Esophagus muscularis mucosa (tissue), 4 donors: ENCODE measurements around the gene CITED4. TPM values are rescaled to one million over a fixed set of nuclear protein-coding genes. Genes with fewer than 3 reads are reported as not detected.

ENCODE experiments used
- DNase-seq: peaks from one replicate; pipeline ENCODE4 v3.0.0-alpha.2; 2017; ENCODE audit errors: extremely low spot score
- H3K27ac ChIP-seq, 4 donors: fragments of 200-600 bp; sonication (generic); replicated peaks in 1 of 4; 1 replicate in 3 of 4; 2 replicates in 1 of 4; pipeline ENCODE4 v1.5.1; 2016 to 2019; ENCODE audit warnings: mild to moderate bottlenecking in 1 of 4
- H3K27me3 ChIP-seq, 4 donors: fragments of 200-600 bp; sonication (generic); one replicate each; pipeline versions ENCODE4 v1.5.1 to v1.6.0; 2016 to 2019
- H3K36me3 ChIP-seq, 4 donors: fragments of 200-600 bp; sonication (generic); one replicate each; pipeline ENCODE4 v1.5.1; 2016 to 2019
- H3K4me1 ChIP-seq, 4 donors: fragments of 200-600 bp; sonication (generic); one replicate each; pipeline ENCODE4 v1.5.1; 2016 to 2019
- H3K4me3 ChIP-seq, 4 donors: fragments of 200-600 bp; sonication (generic); 1 replicate in 2 of 4; 2 replicates in 2 of 4; pipeline ENCODE4 v1.5.1; 2016 to 2019; ENCODE audit warnings: mild to moderate bottlenecking in 4 of 4, moderate library complexity in 1 of 4
- H3K9me3 ChIP-seq, 4 donors: fragments of 200-600 bp; sonication (generic); 1 replicate in 3 of 4; 2 replicates in 1 of 4; pipeline ENCODE4 v1.5.1; 2016 to 2019
- EP300 ChIP-seq: sonication (generic); formaldehyde crosslinking; IDR thresholded peaks from one replicate; pipeline ENCODE4 v1.6.1; 2017; ENCODE audit warnings: antibody characterized with exemption
- POLR2A ChIP-seq: fragments of 450-650 bp; IDR thresholded peaks from one replicate; pipeline ENCODE4 v1.6.1; 2017; ENCODE audit warnings: antibody characterized with exemption, moderate library complexity, mild to moderate bottlenecking, low read depth
- POLR2AphosphoS5 ChIP-seq, 2 donors: sonication (generic); formaldehyde crosslinking; IDR thresholded peaks; one replicate each; pipeline ENCODE4 v1.6.1; 2017; ENCODE audit warnings: antibody characterized with exemption in 2 of 2
- WGBS: methylation state at CpG from one replicate; pipeline ENCODE4 v1.1.5; 2018; 5-methylcytosine and 5-hydroxymethylcytosine counted together
- intact Hi-C: fragments of 100-400 bp; cut with DNase I; formaldehyde crosslinking; loops from one replicate; pipeline ENCODE4 v1.15.1; 2023
- total RNA-seq, 4 donors: library from RNA; depleted of rRNA; stranded (reverse); fragments of >200 nt; gene quantifications; one replicate each; pipeline versions ENCODE4 v1.1.0 to v1.2.1, GENCODE V29; 2016
- TF ChIP-seq, protein P1 (sequence below), 3 experiments: fragments of 200-600 bp in 2 of 3; fragments of 450-650 bp in 1 of 3; sonication (generic) in 2 of 3; IDR thresholded peaks; one replicate each; pipeline ENCODE4 v1.5.1; 2017 to 2019; ENCODE audit warnings: antibody characterized with exemption in 3 of 3, mild to moderate bottlenecking in 2 of 3, moderate library complexity in 1 of 3

Gene CITED4
- total RNA-seq, 4 donors from 2014 or later = 10.1 to 37.8 (median 18.5) TPM

DNA sequence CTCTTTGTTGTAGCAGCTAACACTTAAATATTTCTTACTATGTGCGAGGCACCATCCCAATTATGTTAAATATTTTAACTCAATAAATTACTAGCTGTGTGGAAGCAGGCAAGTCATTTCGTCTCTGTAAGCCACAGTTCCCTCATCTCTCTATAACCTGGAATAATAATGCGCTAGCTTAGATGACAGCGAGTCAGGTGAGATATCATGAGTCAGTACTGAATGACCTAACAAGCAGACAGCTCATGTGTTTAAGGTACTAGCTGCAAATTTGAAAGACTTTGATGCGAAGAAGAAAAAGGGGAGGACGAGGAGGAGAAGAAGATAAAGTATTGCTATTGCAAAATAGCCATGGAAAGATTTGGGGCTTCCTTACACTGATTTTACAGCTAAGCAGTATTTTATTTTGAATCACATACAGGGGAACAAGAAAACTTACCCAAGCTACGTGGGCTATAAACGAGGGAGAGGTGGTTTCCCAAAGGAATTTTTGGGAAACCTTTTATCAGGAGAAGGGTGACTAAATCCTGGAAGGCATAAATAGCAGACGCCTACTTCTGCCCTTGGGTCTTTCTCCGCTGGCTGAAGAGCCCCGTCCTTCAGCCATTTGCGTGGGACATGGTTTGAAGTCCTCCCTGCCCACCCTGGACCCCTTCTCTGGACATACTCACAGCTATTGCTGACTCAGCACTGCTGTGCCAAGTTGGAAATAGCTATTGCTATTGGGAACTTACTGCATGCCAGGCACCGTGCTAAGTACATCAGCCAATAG, 8.9 kb downstream of the CITED4 start:
- no peak overlapping the region for H3K4me3 ChIP-seq
- no peaks in the 10 kb centered on the region for H3K9me3 ChIP-seq
- intact Hi-C loops = no loop called here
- TF ChIP-seq EP300 (no peak), POLR2AphosphoS5 (IDR thresholded peaks at IDR 0.05) (no peak), POLR2A (no peak)
- TF ChIP-seq, protein P1, sequence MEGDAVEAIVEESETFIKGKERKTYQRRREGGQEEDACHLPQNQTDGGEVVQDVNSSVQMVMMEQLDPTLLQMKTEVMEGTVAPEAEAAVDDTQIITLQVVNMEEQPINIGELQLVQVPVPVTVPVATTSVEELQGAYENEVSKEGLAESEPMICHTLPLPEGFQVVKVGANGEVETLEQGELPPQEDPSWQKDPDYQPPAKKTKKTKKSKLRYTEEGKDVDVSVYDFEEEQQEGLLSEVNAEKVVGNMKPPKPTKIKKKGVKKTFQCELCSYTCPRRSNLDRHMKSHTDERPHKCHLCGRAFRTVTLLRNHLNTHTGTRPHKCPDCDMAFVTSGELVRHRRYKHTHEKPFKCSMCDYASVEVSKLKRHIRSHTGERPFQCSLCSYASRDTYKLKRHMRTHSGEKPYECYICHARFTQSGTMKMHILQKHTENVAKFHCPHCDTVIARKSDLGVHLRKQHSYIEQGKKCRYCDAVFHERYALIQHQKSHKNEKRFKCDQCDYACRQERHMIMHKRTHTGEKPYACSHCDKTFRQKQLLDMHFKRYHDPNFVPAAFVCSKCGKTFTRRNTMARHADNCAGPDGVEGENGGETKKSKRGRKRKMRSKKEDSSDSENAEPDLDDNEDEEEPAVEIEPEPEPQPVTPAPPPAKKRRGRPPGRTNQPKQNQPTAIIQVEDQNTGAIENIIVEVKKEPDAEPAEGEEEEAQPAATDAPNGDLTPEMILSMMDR (IDR thresholded peaks at IDR 0.05) = no peak
- H3K27me3 ChIP-seq = no peaks in the 10 kb centered on the region
- peaks cover 0 to 8% (median 3%) of the 10 kb centered on the region in 4 donors for H3K4me1 ChIP-seq
- WGBS = 84% methylated on average over 11 of the region's 13 CpGs
- H3K36me3 ChIP-seq = no peaks in the 10 kb centered on the region
- H3K27ac ChIP-seq = no peak overlapping the region
- DNase-seq = no peak

DNA sequence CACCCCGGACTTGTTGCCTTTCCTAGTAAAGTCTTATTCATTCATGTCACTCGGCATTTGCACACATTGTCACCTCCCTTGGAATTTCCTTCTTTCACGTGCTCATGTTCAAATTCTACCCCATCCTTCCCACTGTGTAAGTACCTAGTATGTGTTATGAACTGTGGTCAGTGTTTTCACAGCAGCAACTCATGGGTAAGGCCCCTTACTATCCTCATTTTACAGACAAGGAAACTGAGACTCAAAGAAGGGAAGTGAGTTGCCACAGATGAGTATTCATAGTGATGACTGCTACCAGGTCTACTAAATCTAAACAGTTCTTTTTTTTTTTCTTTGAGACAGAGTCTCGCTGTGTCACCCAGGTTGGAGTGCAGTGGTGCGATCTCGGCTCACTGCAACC, 10.5 kb downstream of the CITED4 start:
- DNase-seq = no peak

DNA sequence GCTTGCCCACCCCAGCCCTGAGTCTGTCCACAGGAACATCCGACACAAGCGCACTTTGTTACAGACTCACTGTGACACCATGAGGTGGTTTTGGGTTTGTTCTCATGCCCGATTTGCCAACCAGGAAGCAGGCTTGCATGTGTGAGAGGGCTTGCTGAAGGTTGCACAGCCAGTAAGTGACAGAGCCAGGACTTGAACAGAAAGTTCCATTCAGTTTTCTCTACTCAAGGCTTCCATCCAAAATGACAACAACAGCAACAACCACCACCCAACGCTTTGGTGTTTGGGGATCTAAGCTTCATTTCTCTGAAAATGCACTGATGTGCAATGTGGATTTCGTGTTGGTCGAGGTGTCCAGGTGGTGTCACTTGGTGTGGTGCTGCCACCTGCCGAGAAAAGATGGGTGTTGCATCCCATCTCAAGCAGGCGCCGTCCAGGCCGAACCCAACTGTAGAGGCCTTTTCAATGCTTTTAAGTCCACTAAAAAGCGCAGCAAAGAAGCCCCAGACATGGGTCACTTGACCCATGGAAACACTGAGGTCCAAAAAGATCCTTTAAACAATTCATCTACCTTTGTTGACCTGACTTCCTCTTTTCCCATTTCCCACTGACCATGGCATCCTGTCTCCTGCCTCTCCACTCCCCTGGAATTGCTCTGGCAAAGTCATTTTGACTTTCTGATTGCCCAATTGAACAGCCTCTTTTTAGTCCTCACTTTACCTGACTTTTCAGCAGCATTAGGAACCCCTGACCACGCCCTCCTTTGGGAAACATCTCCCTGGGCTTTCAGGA, 12.2 kb downstream of the CITED4 start:
- Histone ChIP-seq H3K36me3 (no peaks in the 10 kb centered on the region), H3K27me3 (no peaks in the 10 kb centered on the region), H3K4me1 (peaks cover 0 to 23% (median 11%) of the 10 kb centered on the region in 4 donors), H3K4me3 (no peak overlapping the region), H3K27ac (no peak overlapping the region), H3K9me3 (no peaks in the 10 kb centered on the region)
- WGBS = 19% methylated on average over 12 of the region's 12 CpGs
- peak; percentile 94 for DNase-seq
- TF ChIP-seq POLR2A = no peak
- TF ChIP-seq, protein P1 (IDR thresholded peaks at IDR 0.05) = peak; percentile 87 to 94 (median 94)
- TF ChIP-seq POLR2AphosphoS5 (IDR thresholded peaks at IDR 0.05) = peak in 1 of 2 donors; percentile 18
- intact Hi-C loops = loop anchor here (2.0 to 5.0 kb wide), 4 partner anchors 75 to 237 kb away; partner anchors contain the start of gene RIMS3

More for the DNA sequence above, 10.5 kb downstream of the CITED4 start:
- Histone ChIP-seq H3K36me3 (no peaks in the 10 kb centered on the region), H3K27me3 (no peaks in the 10 kb centered on the region), H3K4me3 (no peak overlapping the region), H3K27ac (no peak overlapping the region), H3K9me3 (no peaks in the 10 kb centered on the region), H3K4me1 (peaks cover 0 to 8% (median 3%) of the 10 kb centered on the region in 4 donors)
- 93% methylated on average over 6 of the region's 6 CpGs for WGBS
- intact Hi-C loops = loop anchor here (2.0 kb wide), 2 partner anchors 77 to 239 kb away; no protein-coding TSS in a partner anchor
- no peak for TF ChIP-seq POLR2A
- no peak for TF ChIP-seq POLR2AphosphoS5 (IDR thresholded peaks at IDR 0.05)
- no peak for TF ChIP-seq EP300
- TF ChIP-seq, protein P1 (IDR thresholded peaks at IDR 0.05) = no peak

DNA sequence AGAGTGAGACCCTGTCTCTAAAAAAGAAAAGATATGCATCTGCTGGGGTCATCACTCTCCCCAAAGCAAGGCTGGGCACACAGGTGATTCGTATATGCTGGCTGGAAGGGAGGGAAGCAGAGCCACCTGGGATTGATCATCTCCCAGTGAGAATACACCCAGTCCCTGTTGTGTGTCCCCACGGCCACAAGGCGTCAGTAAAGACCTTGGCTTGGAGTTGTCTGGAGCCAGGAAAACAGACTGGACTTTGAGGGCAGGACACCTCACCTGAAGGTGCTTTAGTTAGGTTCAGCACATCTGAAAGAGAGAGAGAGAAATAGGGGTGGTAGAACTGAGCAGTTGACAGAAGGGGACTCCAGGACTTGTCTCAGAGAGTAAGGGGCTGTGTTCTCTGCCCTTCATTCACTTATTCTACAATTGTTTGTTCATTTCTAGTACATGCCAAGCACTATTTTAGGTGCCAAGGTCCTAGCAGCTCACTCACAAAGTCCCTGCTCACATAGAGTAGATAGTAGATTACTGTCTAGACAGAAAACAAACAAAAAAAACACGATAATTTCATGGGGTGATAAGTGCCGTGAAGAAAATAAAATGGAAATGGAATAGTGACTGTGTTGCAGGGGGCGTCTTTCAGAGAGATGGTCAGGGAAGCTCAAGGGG, 13.5 kb downstream of the CITED4 start:
- WGBS = 58% methylated on average over 5 of the region's 6 CpGs
- no peak for DNase-seq
- no peaks in the 10 kb centered on the region for H3K36me3 ChIP-seq

More for the DNA sequence above, 13.5 kb downstream of the CITED4 start:
- Histone ChIP-seq H3K27ac (no peak overlapping the region), H3K9me3 (no peaks in the 10 kb centered on the region), H3K4me1 (peaks cover 0 to 30% (median 15%) of the 10 kb centered on the region in 4 donors), H3K27me3 (no peaks in the 10 kb centered on the region), H3K4me3 (no peak overlapping the region)
- TF ChIP-seq POLR2AphosphoS5 (IDR thresholded peaks at IDR 0.05) = peak in 1 of 2 donors; percentile 37
- TF ChIP-seq, protein P1 (IDR thresholded peaks at IDR 0.05) = peak; percentile 75 to 90 (median 84)
- no peak for TF ChIP-seq POLR2A
- TF ChIP-seq EP300 = no peak
- intact Hi-C loops = loop anchor here (2.0 to 5.0 kb wide), 2 partner anchors 104 to 181 kb away; partner anchors contain the start of gene RIMS3
